K562 (cell line): ENCODE data around the gene ARHGEF10L. TPM values are rescaled to one million over a fixed set of nuclear protein-coding genes. Genes with fewer than 3 reads are reported as not detected.

Source experiments
- BHLHE40 ChIP-seq: IDR thresholded peaks from 2 replicates; pipeline ENCODE4 v1.6.1; 2011; ENCODE audit warnings: low read length, improper control_type of control experiment
- KDM4B ChIP-seq, 2 experiments: fragments of 450-650 bp in 1 of 2; sonication (generic) in 1 of 2; IDR thresholded peaks; 2 replicates each; pipeline ENCODE4 v1.6.1; 2016 to 2017; ENCODE audit warnings: borderline replicate concordance in 2 of 2, antibody characterized with exemption in 1 of 2, low read depth in 1 of 2, mild to moderate bottlenecking in 1 of 2
- MBD2 ChIP-seq: sonication (generic); IDR thresholded peaks from 2 replicates; pipeline ENCODE4 v1.6.1; 2016; ENCODE audit warnings: low read depth, borderline replicate concordance
- RAD21 ChIP-seq, 2 experiments: fragments of 250-450 bp in 1 of 2; fragments of 450-650 bp in 1 of 2; sonication (Bioruptor Pico) in 1 of 2; formaldehyde crosslinking in 1 of 2; IDR thresholded peaks in 1 of 2; conservative IDR thresholded peaks in 1 of 2; 2 replicates each; pipeline versions ENCODE4 v1.4.0 to v1.8.0; 2020 to 2022; ENCODE audit warnings: mild to moderate bottlenecking in 2 of 2, moderate library complexity in 1 of 2
- SMAD1 ChIP-seq: fragments of 150-350 bp; IDR thresholded peaks from 2 replicates; pipeline ENCODE4 v1.6.1; 2014; ENCODE audit warnings: low read length, low read depth; ENCODE audit not compliant: partially characterized antibody
- SREBF2 ChIP-seq: sonication (generic); formaldehyde crosslinking; IDR thresholded peaks from 2 replicates; pipeline ENCODE4 v1.4.0; 2020; ENCODE audit warnings: mild to moderate bottlenecking, missing genetic modification reagents
- U2AF1 ChIP-seq: fragments of 200-400 bp; formaldehyde crosslinking; optimal IDR thresholded peaks from 2 replicates; pipeline ENCODE3; 2017; ENCODE audit warnings: mild to moderate bottlenecking, low read depth, low read length, moderate library complexity
- ZNF561 ChIP-seq: fragments of 450-650 bp; formaldehyde crosslinking; conservative IDR thresholded peaks from 2 replicates; pipeline ENCODE4 v1.4.0; 2020; ENCODE audit warnings: mild to moderate bottlenecking, moderate library complexity
- ZSCAN32 ChIP-seq: fragments of 450-650 bp; formaldehyde crosslinking; IDR thresholded peaks from 2 replicates; pipeline ENCODE4 v1.4.0; 2020; ENCODE audit warnings: mild to moderate bottlenecking, moderate library complexity
- polyA plus RNA-seq, 8 experiments: library from polyadenylated mRNA; depleted of rRNA in 4 of 8; stranded (reverse) in 5 of 8; unstranded in 3 of 8; fragments of >200 nt; fragmentation: Nextera tagmentation in 2 of 8; fragmentation: Illumina TruSeq in 1 of 8; extraction: Ambion mirVana in 2 of 8; extraction: Trizol in 1 of 8; gene quantifications; 2 replicates each; pipeline versions ENCODE4 v1.2.1 to v1.2.3, GENCODE V29; 2011 to 2014; ENCODE audit warnings: inconsistent platforms in 1 of 8, missing spikeins in 1 of 8
- total RNA-seq, 7 experiments: library from RNA; depleted of rRNA in 6 of 7; stranded (reverse); fragments of >200 nt in 6 of 7; fragmentation: Illumina TruSeq in 2 of 7; extraction: Trizol in 2 of 7; gene quantifications; 2 replicates each; pipeline versions ENCODE4 v1.2.1 to v1.2.3, GENCODE V29; 2011 to 2021; ENCODE audit warnings: low replicate concordance in 1 of 7
- TF ChIP-seq, protein P1 (sequence below): fragments of 200-600 bp; sonication (generic); IDR thresholded peaks from one replicate; pipeline ENCODE4 v1.6.1; 2012; ENCODE audit warnings: mild to moderate bottlenecking, low read depth, low read length, inconsistent platforms
- TF ChIP-seq, protein P2 (sequence below): conservative IDR thresholded peaks from 2 replicates; pipeline ENCODE4 v1.6.1; 2011; ENCODE audit warnings: low read depth, mild to moderate bottlenecking, low read length; ENCODE audit not compliant: control insufficient read depth

The ARHGEF10L gene
- total and polyA plus RNA-seq, 9 of the 15 experiments (the other 6 are each of a cell fraction or from before 2014, with no cell fraction given) = 0.09 to 0.13 TPM; not detected in 7

DNA sequence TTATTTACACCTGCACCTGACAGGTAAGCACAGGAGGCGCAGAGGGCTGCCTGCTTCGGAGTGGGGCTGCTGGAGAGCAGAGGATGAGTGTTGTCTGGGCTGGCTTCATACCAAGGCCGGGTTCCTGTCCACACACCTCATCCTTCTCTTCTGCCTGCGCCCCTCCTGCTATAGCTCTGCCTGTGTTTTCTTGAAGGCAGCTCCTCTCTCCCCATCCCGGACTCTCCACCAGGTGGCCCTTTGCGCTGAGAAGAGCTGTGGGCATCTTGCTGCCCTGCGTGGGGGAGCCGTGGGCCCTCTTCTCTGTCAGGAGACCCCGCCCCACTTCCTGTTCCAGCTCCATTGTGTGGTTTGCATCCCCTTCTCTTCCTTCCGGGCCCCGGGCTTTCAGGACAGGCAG is 35.0 kb downstream of the ARHGEF10L start (continued):
- TF ChIP-seq, protein P1, sequence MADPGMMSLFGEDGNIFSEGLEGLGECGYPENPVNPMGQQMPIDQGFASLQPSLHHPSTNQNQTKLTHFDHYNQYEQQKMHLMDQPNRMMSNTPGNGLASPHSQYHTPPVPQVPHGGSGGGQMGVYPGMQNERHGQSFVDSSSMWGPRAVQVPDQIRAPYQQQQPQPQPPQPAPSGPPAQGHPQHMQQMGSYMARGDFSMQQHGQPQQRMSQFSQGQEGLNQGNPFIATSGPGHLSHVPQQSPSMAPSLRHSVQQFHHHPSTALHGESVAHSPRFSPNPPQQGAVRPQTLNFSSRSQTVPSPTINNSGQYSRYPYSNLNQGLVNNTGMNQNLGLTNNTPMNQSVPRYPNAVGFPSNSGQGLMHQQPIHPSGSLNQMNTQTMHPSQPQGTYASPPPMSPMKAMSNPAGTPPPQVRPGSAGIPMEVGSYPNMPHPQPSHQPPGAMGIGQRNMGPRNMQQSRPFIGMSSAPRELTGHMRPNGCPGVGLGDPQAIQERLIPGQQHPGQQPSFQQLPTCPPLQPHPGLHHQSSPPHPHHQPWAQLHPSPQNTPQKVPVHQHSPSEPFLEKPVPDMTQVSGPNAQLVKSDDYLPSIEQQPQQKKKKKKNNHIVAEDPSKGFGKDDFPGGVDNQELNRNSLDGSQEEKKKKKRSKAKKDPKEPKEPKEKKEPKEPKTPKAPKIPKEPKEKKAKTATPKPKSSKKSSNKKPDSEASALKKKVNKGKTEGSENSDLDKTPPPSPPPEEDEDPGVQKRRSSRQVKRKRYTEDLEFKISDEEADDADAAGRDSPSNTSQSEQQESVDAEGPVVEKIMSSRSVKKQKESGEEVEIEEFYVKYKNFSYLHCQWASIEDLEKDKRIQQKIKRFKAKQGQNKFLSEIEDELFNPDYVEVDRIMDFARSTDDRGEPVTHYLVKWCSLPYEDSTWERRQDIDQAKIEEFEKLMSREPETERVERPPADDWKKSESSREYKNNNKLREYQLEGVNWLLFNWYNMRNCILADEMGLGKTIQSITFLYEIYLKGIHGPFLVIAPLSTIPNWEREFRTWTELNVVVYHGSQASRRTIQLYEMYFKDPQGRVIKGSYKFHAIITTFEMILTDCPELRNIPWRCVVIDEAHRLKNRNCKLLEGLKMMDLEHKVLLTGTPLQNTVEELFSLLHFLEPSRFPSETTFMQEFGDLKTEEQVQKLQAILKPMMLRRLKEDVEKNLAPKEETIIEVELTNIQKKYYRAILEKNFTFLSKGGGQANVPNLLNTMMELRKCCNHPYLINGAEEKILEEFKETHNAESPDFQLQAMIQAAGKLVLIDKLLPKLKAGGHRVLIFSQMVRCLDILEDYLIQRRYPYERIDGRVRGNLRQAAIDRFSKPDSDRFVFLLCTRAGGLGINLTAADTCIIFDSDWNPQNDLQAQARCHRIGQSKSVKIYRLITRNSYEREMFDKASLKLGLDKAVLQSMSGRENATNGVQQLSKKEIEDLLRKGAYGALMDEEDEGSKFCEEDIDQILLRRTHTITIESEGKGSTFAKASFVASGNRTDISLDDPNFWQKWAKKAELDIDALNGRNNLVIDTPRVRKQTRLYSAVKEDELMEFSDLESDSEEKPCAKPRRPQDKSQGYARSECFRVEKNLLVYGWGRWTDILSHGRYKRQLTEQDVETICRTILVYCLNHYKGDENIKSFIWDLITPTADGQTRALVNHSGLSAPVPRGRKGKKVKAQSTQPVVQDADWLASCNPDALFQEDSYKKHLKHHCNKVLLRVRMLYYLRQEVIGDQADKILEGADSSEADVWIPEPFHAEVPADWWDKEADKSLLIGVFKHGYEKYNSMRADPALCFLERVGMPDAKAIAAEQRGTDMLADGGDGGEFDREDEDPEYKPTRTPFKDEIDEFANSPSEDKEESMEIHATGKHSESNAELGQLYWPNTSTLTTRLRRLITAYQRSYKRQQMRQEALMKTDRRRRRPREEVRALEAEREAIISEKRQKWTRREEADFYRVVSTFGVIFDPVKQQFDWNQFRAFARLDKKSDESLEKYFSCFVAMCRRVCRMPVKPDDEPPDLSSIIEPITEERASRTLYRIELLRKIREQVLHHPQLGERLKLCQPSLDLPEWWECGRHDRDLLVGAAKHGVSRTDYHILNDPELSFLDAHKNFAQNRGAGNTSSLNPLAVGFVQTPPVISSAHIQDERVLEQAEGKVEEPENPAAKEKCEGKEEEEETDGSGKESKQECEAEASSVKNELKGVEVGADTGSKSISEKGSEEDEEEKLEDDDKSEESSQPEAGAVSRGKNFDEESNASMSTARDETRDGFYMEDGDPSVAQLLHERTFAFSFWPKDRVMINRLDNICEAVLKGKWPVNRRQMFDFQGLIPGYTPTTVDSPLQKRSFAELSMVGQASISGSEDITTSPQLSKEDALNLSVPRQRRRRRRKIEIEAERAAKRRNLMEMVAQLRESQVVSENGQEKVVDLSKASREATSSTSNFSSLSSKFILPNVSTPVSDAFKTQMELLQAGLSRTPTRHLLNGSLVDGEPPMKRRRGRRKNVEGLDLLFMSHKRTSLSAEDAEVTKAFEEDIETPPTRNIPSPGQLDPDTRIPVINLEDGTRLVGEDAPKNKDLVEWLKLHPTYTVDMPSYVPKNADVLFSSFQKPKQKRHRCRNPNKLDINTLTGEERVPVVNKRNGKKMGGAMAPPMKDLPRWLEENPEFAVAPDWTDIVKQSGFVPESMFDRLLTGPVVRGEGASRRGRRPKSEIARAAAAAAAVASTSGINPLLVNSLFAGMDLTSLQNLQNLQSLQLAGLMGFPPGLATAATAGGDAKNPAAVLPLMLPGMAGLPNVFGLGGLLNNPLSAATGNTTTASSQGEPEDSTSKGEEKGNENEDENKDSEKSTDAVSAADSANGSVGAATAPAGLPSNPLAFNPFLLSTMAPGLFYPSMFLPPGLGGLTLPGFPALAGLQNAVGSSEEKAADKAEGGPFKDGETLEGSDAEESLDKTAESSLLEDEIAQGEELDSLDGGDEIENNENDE = no peak
- TF ChIP-seq U2AF1 (no peak), SMAD1 (no peak), MBD2 (no peak), RAD21 (CRISPR knock-in tag; conservative IDR thresholded peaks at IDR 0.05 in 1 of 2, IDR thresholded peaks at IDR 0.05 in 1 of 2) (0 out of 4 replicates have a peak, but pooled peaks of 1 of the 2 experiments have one; percentile 9), BHLHE40 (no peak), ZNF561 (CRISPR knock-in tag) (no peak), ZSCAN32 (CRISPR knock-in tag) (no peak), KDM4B (IDR thresholded peaks at IDR 0.05; ENCODE audit: borderline replicate concordance in 2 of 2, low read depth in 1 of 2) (no peak), SREBF2 (no peak)
- TF ChIP-seq, protein P2, sequence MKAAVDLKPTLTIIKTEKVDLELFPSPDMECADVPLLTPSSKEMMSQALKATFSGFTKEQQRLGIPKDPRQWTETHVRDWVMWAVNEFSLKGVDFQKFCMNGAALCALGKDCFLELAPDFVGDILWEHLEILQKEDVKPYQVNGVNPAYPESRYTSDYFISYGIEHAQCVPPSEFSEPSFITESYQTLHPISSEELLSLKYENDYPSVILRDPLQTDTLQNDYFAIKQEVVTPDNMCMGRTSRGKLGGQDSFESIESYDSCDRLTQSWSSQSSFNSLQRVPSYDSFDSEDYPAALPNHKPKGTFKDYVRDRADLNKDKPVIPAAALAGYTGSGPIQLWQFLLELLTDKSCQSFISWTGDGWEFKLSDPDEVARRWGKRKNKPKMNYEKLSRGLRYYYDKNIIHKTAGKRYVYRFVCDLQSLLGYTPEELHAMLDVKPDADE = no peak
